SK-N-SH (cell line): ENCODE measurements around the gene WBP2. TPM values are rescaled to one million over a fixed set of nuclear protein-coding genes. Genes with fewer than 3 reads are reported as not detected.

Source experiments
- CTCF ChIA-PET: fragments of 300-600, 350-600 bp; formaldehyde crosslinking; extraction: SDS; loops from one replicate; lab custom pipeline; 2021; lab: Yijun Ruan, JAX
- POLR2A ChIA-PET: fragments of 350-600 bp; sonication (Branson Sonifier 250); formaldehyde crosslinking; extraction: SDS; loops from one replicate; lab custom pipeline; 2020; ENCODE audit warnings: antibody characterized with exemption, inconsistent platforms; lab: Yijun Ruan, JAX
- DNase-seq: peaks from one replicate; pipeline ENCODE4 v3.0.0; 2012
- H2AFZ ChIP-seq: fragments of 200-600 bp; sonication (generic); 2 replicates; pipeline ENCODE4 v1.8.1; 2016; ENCODE audit warnings: antibody characterized with exemption, mild to moderate bottlenecking, low read depth
- H3F3A ChIP-seq: fragments of 200-600 bp; sonication (generic); replicated peaks from 2 replicates; pipeline ENCODE3; 2016; ENCODE audit warnings: antibody characterized with exemption, mild to moderate bottlenecking; ENCODE audit not compliant: insufficient read depth
- H3K27ac ChIP-seq, 2 experiments: fragments of 200-500 bp in 1 of 2; fragments of 200-600 bp in 1 of 2; sonication (Bioruptor generic) in 1 of 2; sonication (generic), shearing (Covaris generic) in 1 of 2; 2 replicates each; pipeline versions ENCODE4 v1.5.1 to v1.6.1; 2014 to 2016; ENCODE audit warnings: low read depth in 2 of 2, inconsistent platforms in 1 of 2, low read length in 1 of 2, mild to moderate bottlenecking in 1 of 2, mixed read lengths in 1 of 2
- H3K27me3 ChIP-seq: fragments of 200-600 bp; sonication (generic), shearing (Covaris generic); 2 replicates; pipeline ENCODE4 v1.6.1; 2016; ENCODE audit warnings: mixed run types; ENCODE audit not compliant: insufficient read depth
- H3K36me3 ChIP-seq, 2 experiments: fragments of 200-500 bp in 1 of 2; fragments of 200-600 bp in 1 of 2; sonication (Bioruptor generic) in 1 of 2; sonication (generic) in 1 of 2; replicated peaks in 1 of 2; 2 replicates each; pipeline versions ENCODE3 to v1.5.1; 2014 to 2016; ENCODE audit warnings: low read length in 1 of 2, mild to moderate bottlenecking in 1 of 2; ENCODE audit not compliant: insufficient read depth in 2 of 2, control insufficient read depth in 1 of 2
- H3K4me1 ChIP-seq, 2 experiments: fragments of 200-500 bp in 1 of 2; fragments of 200-600 bp in 1 of 2; sonication (Bioruptor generic) in 1 of 2; sonication (generic), shearing (Covaris generic) in 1 of 2; 2 replicates each; pipeline versions ENCODE4 v1.5.1 to v1.6.1; 2014 to 2016; ENCODE audit warnings: low read depth in 1 of 2, low read length in 1 of 2, mixed run types in 1 of 2; ENCODE audit not compliant: insufficient read depth in 2 of 2, control insufficient read depth in 1 of 2
- H3K4me2 ChIP-seq: fragments of 200-600 bp; sonication (generic), shearing (Covaris generic); 2 replicates; pipeline ENCODE4 v1.6.1; 2017; ENCODE audit warnings: mixed run types
- H3K4me3 ChIP-seq, 2 experiments: fragments of 200-500 bp in 1 of 2; fragments of 200-600 bp in 1 of 2; sonication (Bioruptor generic) in 1 of 2; sonication (generic), shearing (Covaris generic) in 1 of 2; 2 replicates each; pipeline versions ENCODE4 v1.5.1 to v1.8.1; 2014 to 2016; ENCODE audit warnings: low read depth in 2 of 2, inconsistent platforms in 1 of 2, low read length in 1 of 2, mild to moderate bottlenecking in 1 of 2, mixed read lengths in 1 of 2, moderate library complexity in 1 of 2
- H3K79me2 ChIP-seq: fragments of 200-600 bp; sonication (generic); 2 replicates; pipeline ENCODE4 v1.8.1; 2017; ENCODE audit warnings: mild to moderate bottlenecking; ENCODE audit not compliant: insufficient read depth
- H3K9ac ChIP-seq: fragments of 200-600 bp; sonication (generic); 2 replicates; pipeline ENCODE4 v1.6.1; 2017; ENCODE audit warnings: mixed run types
- H3K9me2 ChIP-seq: fragments of 200-600 bp; sonication (generic); 2 replicates; pipeline ENCODE4 v1.6.1; 2017; ENCODE audit warnings: mixed run types
- H3K9me3 ChIP-seq: fragments of 200-600 bp; sonication (generic); 2 replicates; pipeline ENCODE4 v1.6.1; 2017; ENCODE audit warnings: mixed run types, mild to moderate bottlenecking, moderate library complexity
- H4K20me1 ChIP-seq: fragments of 200-600 bp; sonication (generic); 2 replicates; pipeline ENCODE4 v1.6.1; 2017; ENCODE audit warnings: mild to moderate bottlenecking, mixed run types; ENCODE audit not compliant: insufficient read depth
- FOXM1 ChIP-seq: IDR thresholded peaks from 2 replicates; pipeline ENCODE4 v1.4.0; 2012; ENCODE audit warnings: low read depth, mild to moderate bottlenecking
- GABPA ChIP-seq: IDR thresholded peaks from 2 replicates; pipeline ENCODE4 v1.4.0; 2012; ENCODE audit warnings: low read depth, mild to moderate bottlenecking
- NFIC ChIP-seq: IDR thresholded peaks from 2 replicates; pipeline ENCODE4 v1.4.0; 2012; ENCODE audit warnings: borderline replicate concordance
- RFX5 ChIP-seq: IDR thresholded peaks from 2 replicates; pipeline ENCODE4 v1.6.1; 2012; ENCODE audit warnings: mild to moderate bottlenecking, improper control_type of control experiment, low read length
- SIN3A ChIP-seq: IDR thresholded peaks from 2 replicates; pipeline ENCODE4 v1.6.1; 2012; ENCODE audit warnings: low read depth, mild to moderate bottlenecking, low read length, moderate library complexity, borderline replicate concordance
- TCF12 ChIP-seq: IDR thresholded peaks from 2 replicates; pipeline ENCODE4 v1.4.0; 2012
- WGBS: methylation state at CpG from one replicate; pipeline ENCODE4 v1.1.6; 2017; ENCODE audit warnings: low lambda C conversion rate; 5-methylcytosine and 5-hydroxymethylcytosine counted together
- polyA plus RNA-seq, 3 experiments: library from polyadenylated mRNA; depleted of rRNA; stranded (reverse); fragments of >200 nt; gene quantifications; 2 replicates each; pipeline ENCODE4 v1.2.3, GENCODE V29; 2012
- TF ChIP-seq, protein P1 (sequence below): IDR thresholded peaks from 2 replicates; pipeline ENCODE4 v1.4.0; 2012; ENCODE audit warnings: low read depth, borderline replicate concordance
- TF ChIP-seq, protein P2 (sequence below): IDR thresholded peaks from 2 replicates; pipeline ENCODE4 v1.4.0; 2012; ENCODE audit warnings: low read depth

WBP2 gene
- polyA plus RNA-seq, 1 of the 3 experiments (the other 2 are of a cell fraction) = 55.8 TPM

DNA sequence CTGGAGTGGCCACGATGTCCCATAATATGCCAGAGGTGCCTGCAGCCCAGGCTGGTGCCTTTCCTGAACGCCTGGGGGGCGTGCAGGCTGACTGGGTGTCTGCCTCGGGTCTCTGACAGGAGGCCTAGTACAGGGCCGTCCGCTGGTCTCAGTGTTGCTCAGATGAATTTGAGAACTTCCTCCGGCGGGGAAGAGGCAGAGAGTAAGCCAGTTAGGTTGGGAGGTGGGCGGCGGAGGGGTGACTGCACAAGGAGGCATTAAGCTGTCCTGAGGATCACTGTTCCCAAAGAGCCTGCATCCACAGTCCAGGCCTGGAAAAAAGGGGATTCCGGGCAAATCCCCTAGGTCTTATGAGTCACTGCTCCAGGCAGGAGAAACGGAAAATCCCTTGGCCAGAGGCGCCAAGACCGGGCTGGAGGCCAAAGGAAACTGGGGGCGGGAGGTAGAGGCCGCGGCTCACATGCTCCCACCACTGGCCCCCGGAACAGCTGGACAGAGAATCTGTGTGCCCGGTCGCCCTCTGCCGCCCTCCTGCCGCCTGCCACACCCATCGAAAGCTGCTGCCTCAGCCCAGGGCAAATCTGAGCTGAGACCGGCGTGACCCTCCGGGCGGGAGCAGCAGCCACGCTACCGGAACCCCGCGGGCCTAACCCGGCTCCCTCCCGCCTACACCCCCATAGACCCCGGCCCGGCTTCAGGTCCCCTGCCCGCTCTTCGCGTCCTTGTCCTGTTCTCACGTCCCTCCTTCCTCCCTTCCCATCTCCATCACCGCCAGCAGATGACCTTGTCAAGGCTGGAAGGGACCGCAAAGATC, 22.0 kb upstream of the WBP2 start (continued):
- peak; percentile 55; the same call in 1 of the 2 replicates for TF ChIP-seq SIN3A

DNA sequence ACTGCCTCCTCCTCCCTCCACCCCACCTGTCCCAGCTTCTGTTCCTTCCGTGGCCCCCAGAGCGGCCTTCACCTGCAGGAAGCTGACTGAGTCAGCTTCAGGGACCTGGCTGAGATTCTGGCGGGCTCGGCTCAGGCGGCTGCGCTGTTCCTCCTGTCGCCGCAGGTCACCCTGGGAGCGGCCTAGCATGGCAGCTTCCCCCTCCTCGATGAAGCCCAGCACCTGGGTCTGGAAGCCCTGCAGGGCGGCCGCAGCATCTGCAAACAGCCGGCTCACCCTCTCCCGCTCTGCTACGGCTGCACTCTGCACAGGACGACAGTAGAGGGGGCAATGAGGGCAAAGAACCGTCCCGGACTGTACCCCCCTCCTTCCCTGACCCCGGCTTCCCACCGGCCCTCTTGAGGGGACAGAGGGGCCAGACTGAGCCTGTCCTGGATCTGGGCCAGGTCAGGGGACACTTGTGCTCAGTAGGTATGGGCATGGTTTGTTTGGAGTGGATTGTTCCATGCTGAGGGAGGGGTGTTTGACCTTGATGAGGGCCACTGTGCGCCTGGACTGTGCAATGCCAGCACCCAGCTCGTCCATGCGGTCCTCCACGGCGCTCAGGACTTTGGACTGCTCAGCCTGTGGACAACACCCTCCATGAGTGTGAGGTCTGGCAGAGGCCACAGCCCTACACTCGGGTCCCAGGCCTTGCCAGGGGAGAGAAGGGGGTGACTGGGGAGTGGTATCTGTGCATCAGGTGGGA, 21.2 kb upstream of the WBP2 start:
- H3K27ac ChIP-seq = peak overlapping the region in 1 of 2 experiments; percentile 87; a peak in 2 of 4 replicates
- TF ChIP-seq NFIC (no peak), GABPA (no peak), FOXM1 (no peak), RFX5 (no peak)
- TF ChIP-seq, protein P1, sequence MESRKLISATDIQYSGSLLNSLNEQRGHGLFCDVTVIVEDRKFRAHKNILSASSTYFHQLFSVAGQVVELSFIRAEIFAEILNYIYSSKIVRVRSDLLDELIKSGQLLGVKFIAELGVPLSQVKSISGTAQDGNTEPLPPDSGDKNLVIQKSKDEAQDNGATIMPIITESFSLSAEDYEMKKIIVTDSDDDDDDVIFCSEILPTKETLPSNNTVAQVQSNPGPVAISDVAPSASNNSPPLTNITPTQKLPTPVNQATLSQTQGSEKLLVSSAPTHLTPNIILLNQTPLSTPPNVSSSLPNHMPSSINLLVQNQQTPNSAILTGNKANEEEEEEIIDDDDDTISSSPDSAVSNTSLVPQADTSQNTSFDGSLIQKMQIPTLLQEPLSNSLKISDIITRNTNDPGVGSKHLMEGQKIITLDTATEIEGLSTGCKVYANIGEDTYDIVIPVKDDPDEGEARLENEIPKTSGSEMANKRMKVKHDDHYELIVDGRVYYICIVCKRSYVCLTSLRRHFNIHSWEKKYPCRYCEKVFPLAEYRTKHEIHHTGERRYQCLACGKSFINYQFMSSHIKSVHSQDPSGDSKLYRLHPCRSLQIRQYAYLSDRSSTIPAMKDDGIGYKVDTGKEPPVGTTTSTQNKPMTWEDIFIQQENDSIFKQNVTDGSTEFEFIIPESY = no peak
- ChIA-PET CTCF (interaction anchor here (0.8 to 15.4 kb wide), 21 partner anchors 9 to 905 kb away, joined by 3 to 214 read pairs (median 4); partner anchors contain the start of genes CDK3, MRPL38, TRIM65 and UNC13D), POLR2A (interaction anchor here (0.6 to 1.6 kb wide), 9 partner anchors 17 to 100 kb away, joined by 3 to 8 read pairs (median 3); partner anchors contain the start of genes MRPL38, TRIM65 and WBP2)
- DNase-seq = peak; percentile 72
- H3K79me2 ChIP-seq = no peaks in the 10 kb centered on the region
- peak overlapping the region; percentile 76 for H3K4me2 ChIP-seq
- no peaks in the 10 kb centered on the region for H3K9me2 ChIP-seq
- H3K27me3 ChIP-seq = no peaks in the 10 kb centered on the region
- peak overlapping the region; percentile 12; the same call in 1 of the 2 replicates for H2AFZ ChIP-seq
- no peak overlapping the region for H3K4me3 ChIP-seq
- WGBS = 74% methylated on average over 21 of the region's 26 CpGs
- H3K9ac ChIP-seq = peak overlapping the region; percentile 53; the same call in 1 of the 2 replicates
- H3K4me1 ChIP-seq = peaks cover 32 to 36% of the 10 kb centered on the region in 2 experiments; a peak in 3 of 4 replicates
- no peaks in the 10 kb centered on the region for H3K36me3 ChIP-seq
- no peaks in the 10 kb centered on the region; the same call in 1 of the 2 replicates for H4K20me1 ChIP-seq
- H3F3A ChIP-seq = peaks cover 33% of the 10 kb centered on the region
- no peaks in the 10 kb centered on the region for H3K9me3 ChIP-seq

DNA sequence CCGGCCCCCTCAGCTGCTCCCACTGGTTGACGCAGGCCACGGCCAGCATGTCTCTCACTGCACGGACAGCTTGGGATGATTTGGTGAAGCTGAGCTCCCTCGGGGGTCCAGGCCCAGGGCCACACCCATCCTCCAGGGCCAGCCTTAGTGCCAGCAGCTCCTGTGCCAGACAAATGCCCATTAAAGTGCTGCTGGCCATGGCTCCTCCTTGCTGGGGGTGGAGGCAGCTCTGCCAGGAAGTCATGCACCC, 20.7 kb upstream of the WBP2 start:
- 0 out of 2 replicates have a peak, but pooled peaks have one; percentile 10 for TF ChIP-seq TCF12
- TF ChIP-seq, protein P2, sequence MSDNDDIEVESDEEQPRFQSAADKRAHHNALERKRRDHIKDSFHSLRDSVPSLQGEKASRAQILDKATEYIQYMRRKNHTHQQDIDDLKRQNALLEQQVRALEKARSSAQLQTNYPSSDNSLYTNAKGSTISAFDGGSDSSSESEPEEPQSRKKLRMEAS = 0 out of 2 replicates have a peak, but pooled peaks have one; percentile 18
- no peak for TF ChIP-seq GABPA
- no peaks in the 10 kb centered on the region for H3K9me3 ChIP-seq
- H3K36me3 ChIP-seq = no peaks in the 10 kb centered on the region
- H3F3A ChIP-seq = peaks cover 33% of the 10 kb centered on the region
- H2AFZ ChIP-seq = no peak overlapping the region
- CTCF ChIA-PET = interaction anchor here (0.7 to 15.4 kb wide), 18 partner anchors 8 to 904 kb away, joined by 3 to 214 read pairs (median 4); partner anchors contain the start of genes CDK3, MRPL38, TRIM65 and WBP2
- H3K4me2 ChIP-seq = peak overlapping the region; percentile 76
- POLR2A ChIA-PET = interaction anchor here (0.6 to 1.6 kb wide), 9 partner anchors 17 to 100 kb away, joined by 3 to 8 read pairs (median 3); partner anchors contain the start of genes MRPL38, TRIM65 and WBP2
- no peaks in the 10 kb centered on the region; the same call in 1 of the 2 replicates for H4K20me1 ChIP-seq
- DNase-seq = peak; percentile 64
- peaks cover 32 to 36% of the 10 kb centered on the region in 2 experiments; a peak in 3 of 4 replicates for H3K4me1 ChIP-seq
- WGBS = 50% methylated on average over 5 of the region's 5 CpGs
- no peak overlapping the region for H3K4me3 ChIP-seq
- 0 out of 2 replicates have a peak overlapping the region, but pooled peaks have one; percentile 6 for H3K9ac ChIP-seq
- no peaks in the 10 kb centered on the region for H3K79me2 ChIP-seq
- H3K9me2 ChIP-seq = no peaks in the 10 kb centered on the region
- peak overlapping the region in 1 of 2 experiments; percentile 87; a peak in 1 of 4 replicates for H3K27ac ChIP-seq
- H3K27me3 ChIP-seq = no peaks in the 10 kb centered on the region
